Muscle of leg (tissue), 11 donors: ENCODE data around the gene EIF2D. TPM values are rescaled to one million over a fixed set of nuclear protein-coding genes. Genes with fewer than 3 reads are reported as not detected.
"Not testable (repeated sequence)": the region's sequence is repeated elsewhere in the genome, so short reads cannot be mapped to it uniquely, and the experiment has no call there.

Experiments
- DNase-seq: peaks from one replicate; pipeline ENCODE4 v3.0.0; 2013
- H3K27ac ChIP-seq: one replicate; pipeline ENCODE4 v1.5.1; 2013; ENCODE audit warnings: mild to moderate bottlenecking, low read length, control low read depth
- H3K27me3 ChIP-seq: one replicate; pipeline ENCODE4 v1.6.1; 2013; ENCODE audit warnings: low read length; ENCODE audit not compliant: control insufficient read depth, insufficient read depth
- H3K36me3 ChIP-seq: one replicate; pipeline ENCODE4 v1.6.1; 2013; ENCODE audit warnings: low read length; ENCODE audit not compliant: control insufficient read depth, insufficient read depth
- H3K4me1 ChIP-seq: one replicate; pipeline ENCODE4 v1.6.1; 2013; ENCODE audit warnings: low read length; ENCODE audit not compliant: control insufficient read depth, insufficient read depth
- H3K4me3 ChIP-seq: one replicate; pipeline ENCODE4 v1.5.1; 2013; ENCODE audit warnings: low read length, control low read depth
- H3K9me3 ChIP-seq: replicated peaks from 2 replicates; pipeline ENCODE4 v1.6.1; 2013; ENCODE audit warnings: low read depth, low read length; ENCODE audit not compliant: control insufficient read depth
- whole genome bisulfite sequencing: methylation state at CpG from one replicate; pipeline ENCODE4 v1.1.5; 2013; ENCODE audit warnings: missing lambda C conversion rate; ENCODE audit not compliant: insufficient coverage; 5-methylcytosine and 5-hydroxymethylcytosine counted together
- polyA plus RNA-seq, 8 donors: library from polyadenylated mRNA; unstranded; fragments of 120-200 nt; gene quantifications; one replicate each; pipeline versions ENCODE4 v1.2.1 to v1.2.3, GENCODE V29; 2013; ENCODE audit warnings: inconsistent platforms in 1 of 8, low replicate concordance in 1 of 8; ENCODE audit not compliant: insufficient read length in 8 of 8, insufficient read depth in 1 of 8
- total RNA-seq: library from RNA; stranded (reverse); fragments of 120-200 nt; gene quantifications from one replicate; pipeline ENCODE4 v1.2.4, GENCODE V29; 2013

Gene EIF2D
- total and polyA plus RNA-seq, 9 donors = 38.2 to 48.8 (median 39.7) TPM

DNA sequence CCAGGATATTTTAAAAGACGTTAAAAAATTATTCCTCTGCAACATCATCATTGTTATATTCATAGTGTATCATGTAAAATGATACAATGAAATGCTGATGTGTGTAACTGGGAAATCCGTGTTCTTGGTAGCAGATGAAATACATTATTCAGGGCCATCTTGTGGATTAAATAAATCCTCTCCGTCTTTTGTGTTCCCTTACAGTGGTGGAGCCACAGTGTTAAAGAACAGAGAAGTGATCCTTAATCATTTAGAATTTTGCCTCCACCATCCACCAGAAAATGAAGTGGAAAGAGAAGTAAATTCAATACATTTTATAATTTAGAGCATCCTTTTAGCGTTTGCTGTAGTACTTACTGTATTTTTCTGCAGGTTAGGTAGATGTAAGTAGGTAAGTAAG is 24.4 kb upstream of the EIF2D start:
- no peak overlapping the region for H3K4me3 ChIP-seq
- peaks cover 9% of the 10 kb centered on the region for H3K27me3 ChIP-seq
- DNase-seq = no peak
- peaks cover 19% of the 10 kb centered on the region for H3K4me1 ChIP-seq
- no peak overlapping the region for H3K27ac ChIP-seq
- H3K9me3 ChIP-seq = no peaks in the 10 kb centered on the region
- no CpG with 5 or more reads among the region's 4 CpGs for WGBS
- H3K36me3 ChIP-seq = peaks cover 3% of the 10 kb centered on the region

- Histone ChIP-seq H3K27ac (peak overlapping the region; percentile 85), H3K4me3 (peak overlapping the region; percentile 77), H3K36me3 (peaks cover 3% of the 10 kb centered on the region), H3K4me1 (peaks cover 21% of the 10 kb centered on the region), H3K27me3 (peaks cover 9% of the 10 kb centered on the region), H3K9me3 (no peaks in the 10 kb centered on the region)
- DNase-seq = peak; percentile 41
- WGBS = 0% methylated on average over 2 of the region's 14 CpGs
Observed at GRCh38 chr1:206635978-206636345, 23.7 kb upstream of the EIF2D start.

GRCh38 chr1:206635080-206635977 is 23.1 kb upstream of the EIF2D start, which contains the start of gene DYRK3:
DYRK3 (plus strand) TSS chr1:206635536; CDS start chr1:206635704, 168 bp downstream.
- Histone ChIP-seq H3K27ac (peak within 1 kb of the TSS; percentile 85), H3K27me3 (peaks cover 9% of the 10 kb centered on the region), H3K4me1 (peaks cover 22% of the 10 kb centered on the region), H3K36me3 (peaks cover 3% of the 10 kb centered on the region), H3K4me3 (peak within 1 kb of the TSS; percentile 77), H3K9me3 (no peaks in the 10 kb centered on the region)
- under 1% methylated on average over 72 of the region's 84 CpGs for WGBS
- peak; percentile 95 for DNase-seq

- DNase-seq = peak; percentile 96
- H3K4me1 ChIP-seq = peaks cover 22% of the 10 kb centered on the region
- WGBS = 15% methylated on average over 10 of the region's 26 CpGs
- H3K4me3 ChIP-seq = peak overlapping the region; percentile 77
- H3K27me3 ChIP-seq = peaks cover 9% of the 10 kb centered on the region
- H3K27ac ChIP-seq = peak overlapping the region; percentile 85
- peaks cover 3% of the 10 kb centered on the region for H3K36me3 ChIP-seq
- H3K9me3 ChIP-seq = no peaks in the 10 kb centered on the region
Observed at GRCh38 chr1:206634365-206635079, 22.3 kb upstream of the EIF2D start.

- H3K9me3 ChIP-seq = no peaks in the 10 kb centered on the region
- H3K27ac ChIP-seq = no peak overlapping the region
- no peaks in the 10 kb centered on the region for H3K36me3 ChIP-seq
- peak; percentile 84 for DNase-seq
- H3K27me3 ChIP-seq = peaks cover 9% of the 10 kb centered on the region
- H3K4me1 ChIP-seq = peaks cover 22% of the 10 kb centered on the region
- no peak overlapping the region for H3K4me3 ChIP-seq
- 27% methylated on average over 4 of the region's 9 CpGs for WGBS
Observed at GRCh38 chr1:206633708-206634121, 21.4 kb upstream of the EIF2D start.

- Histone ChIP-seq H3K9me3 (peaks cover 2% of the 10 kb centered on the region), H3K4me1 (peaks cover 22% of the 10 kb centered on the region), H3K27ac (no peak overlapping the region), H3K36me3 (no peaks in the 10 kb centered on the region), H3K4me3 (no peak overlapping the region), H3K27me3 (peaks cover 11% of the 10 kb centered on the region)
- peak; percentile 96 for DNase-seq
- 12% methylated on average over 3 of the region's 4 CpGs for WGBS
Observed at GRCh38 chr1:206631085-206631509, 18.8 kb upstream of the EIF2D start.

DNA sequence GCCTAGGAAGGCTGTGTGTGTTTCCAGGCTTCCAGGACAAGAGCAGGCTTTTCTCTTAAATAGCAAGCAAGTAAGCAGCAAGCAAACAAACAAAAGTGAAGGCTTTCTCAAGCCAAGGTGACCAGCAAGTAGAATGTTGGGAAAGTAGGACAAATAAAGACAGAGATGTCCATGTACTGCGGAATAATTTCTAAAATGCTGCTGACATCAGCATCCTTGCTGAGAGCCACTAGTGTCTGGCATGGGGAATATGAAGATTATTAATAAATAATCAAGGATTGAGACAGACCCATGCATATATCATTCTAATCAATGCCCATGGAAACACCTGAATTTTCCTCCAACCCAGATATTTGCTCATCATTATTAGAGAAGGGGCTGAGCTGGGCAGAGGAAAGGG is 16.7 kb upstream of the EIF2D start:
- Histone ChIP-seq H3K4me1 (peaks cover 7% of the 10 kb centered on the region), H3K9me3 (peaks cover 2% of the 10 kb centered on the region), H3K27ac (no peak overlapping the region), H3K27me3 (peaks cover 5% of the 10 kb centered on the region), H3K4me3 (no peak overlapping the region), H3K36me3 (no peaks in the 10 kb centered on the region)
- DNase-seq = no peak
- no CpG with 5 or more reads among the region's 1 CpG for WGBS

GRCh38 chr1:206626396-206626795 is 14.1 kb upstream of the EIF2D start:
- H3K27me3 ChIP-seq, H3K4me1 ChIP-seq, H3K9me3 ChIP-seq, DNase-seq, H3K4me3 ChIP-seq, H3K27ac ChIP-seq, H3K36me3 ChIP-seq: not testable (repeated sequence)
- WGBS = no CpG with 5 or more reads among the region's 2 CpGs

DNA sequence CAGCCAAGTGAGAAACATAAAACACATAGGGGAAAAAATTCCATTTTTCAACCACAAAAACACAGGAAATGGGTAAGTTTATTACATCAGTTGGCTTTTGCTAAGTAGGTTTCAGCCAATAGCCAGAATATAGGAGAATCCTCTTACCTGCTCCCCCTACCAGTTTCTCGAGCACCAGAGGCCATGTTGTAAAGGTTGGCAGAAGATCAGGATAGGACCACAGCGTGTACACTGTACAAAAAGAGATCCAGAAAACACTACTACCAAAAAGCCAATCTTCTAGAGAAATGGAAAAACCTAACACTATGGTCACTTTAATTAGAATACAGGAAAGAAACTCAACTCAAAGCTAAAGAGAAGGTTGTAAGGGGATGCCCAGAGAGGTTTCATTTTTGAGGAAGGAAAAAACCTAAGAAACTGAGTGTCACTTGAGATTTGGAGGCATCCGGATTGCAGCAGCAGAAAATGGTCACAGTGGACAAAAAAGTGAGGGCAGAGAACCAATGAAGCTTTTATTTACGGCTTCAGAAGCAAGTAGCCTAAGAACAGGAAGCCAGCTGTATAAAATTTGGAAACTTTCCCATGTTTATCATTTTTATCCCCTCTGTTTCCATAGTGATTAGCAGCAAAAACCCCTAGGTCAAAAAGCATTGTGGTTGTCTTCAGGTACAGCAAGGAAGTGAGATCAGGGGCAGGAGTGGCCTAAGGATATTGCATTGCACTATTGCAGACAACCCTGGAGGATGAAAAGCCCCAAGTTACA is 2.9 kb downstream of the EIF2D start:
- Histone ChIP-seq H3K4me3 (no peak overlapping the region), H3K27ac (peak overlapping the region; percentile 55), H3K4me1 (peaks cover 10% of the 10 kb centered on the region), H3K36me3 (peaks cover 37% of the 10 kb centered on the region), H3K9me3 (no peaks in the 10 kb centered on the region), H3K27me3 (no peaks in the 10 kb centered on the region)
- DNase-seq = peak; percentile 23
- WGBS = 15% methylated on average over 1 of the region's 4 CpGs
